Gastrocnemius medialis (tissue), 4 donors: ENCODE results near the gene TBK1. TPM values are rescaled to one million over a fixed set of nuclear protein-coding genes. Genes with fewer than 3 reads are reported as not detected.
"Not testable (repeated sequence)": the region's sequence is repeated elsewhere in the genome, so short reads cannot be mapped to it uniquely, and the experiment has no call there.

Experiments used
- ATAC-seq, 2 donors: fragments of 150-250 bp; one replicate each; pipeline ENCODE4 v1.9.1; 2016
- DNase-seq, 2 donors: peaks; one replicate each; pipeline ENCODE4 v3.0.0-alpha.2; 2019
- H3K27ac ChIP-seq, 4 donors: fragments of 200-600 bp; sonication (generic); 1 replicate in 1 of 4; 2 replicates in 3 of 4; pipeline ENCODE4 v1.5.1; 2016 to 2018; ENCODE audit warnings: mild to moderate bottlenecking in 2 of 4, moderate library complexity in 1 of 4
- H3K27me3 ChIP-seq, 3 donors: fragments of 200-600 bp; sonication (generic) in 2 of 3; 1 replicate in 1 of 3; 2 replicates in 2 of 3; pipeline versions ENCODE4 v1.5.1 to v1.6.0; 2016 to 2019; ENCODE audit warnings: mild to moderate bottlenecking in 1 of 3, moderate library complexity in 1 of 3
- H3K36me3 ChIP-seq, 2 donors: fragments of 200-600 bp; sonication (generic) in 1 of 2; one replicate each; pipeline ENCODE4 v1.5.1; 2017 to 2018
- H3K4me1 ChIP-seq, 2 donors: fragments of 200-600 bp; sonication (generic) in 1 of 2; one replicate each; pipeline ENCODE4 v1.5.1; 2016 to 2017; ENCODE audit warnings: mild to moderate bottlenecking in 2 of 2
- H3K4me3 ChIP-seq, 4 donors: fragments of 200-600 bp; sonication (generic) in 3 of 4; 1 replicate in 1 of 4; 2 replicates in 3 of 4; pipeline ENCODE4 v1.5.1; 2016 to 2019; ENCODE audit warnings: mild to moderate bottlenecking in 2 of 4
- H3K9me3 ChIP-seq, 3 donors: fragments of 200-600 bp; sonication (generic) in 2 of 3; 1 replicate in 1 of 3; 2 replicates in 2 of 3; pipeline ENCODE4 v1.5.1; 2016 to 2019
- CTCF ChIP-seq, 5 experiments: fragments of 450-650 bp in 3 of 5; fragments of 200-600 bp in 2 of 5; sonication (generic) in 2 of 5; IDR thresholded peaks in 4 of 5; conservative IDR thresholded peaks in 1 of 5; 1 replicate in 4 of 5; 2 replicates in 1 of 5; pipeline ENCODE4 v1.5.1; 2016 to 2019; ENCODE audit warnings: antibody characterized with exemption in 5 of 5, mild to moderate bottlenecking in 3 of 5, moderate library complexity in 3 of 5
- POLR2A ChIP-seq, 2 donors: fragments of 450-650 bp; IDR thresholded peaks; one replicate each; pipeline ENCODE4 v1.6.1; 2017; ENCODE audit warnings: antibody characterized with exemption in 2 of 2, mild to moderate bottlenecking in 2 of 2, moderate library complexity in 2 of 2
- in situ Hi-C, 4 donors: fragments of 200-750 bp; cut with MboI; loops; one replicate each; pipeline versions ENCODE4 v1.15.0 to v1.8.0; 2017; ENCODE audit warnings: low sequenced_read_pairs in 4 of 4
- intact Hi-C: fragments of 100-400 bp; cut with DNase I; formaldehyde crosslinking; loops from one replicate; pipeline ENCODE4 v1.15.1; 2023; ENCODE audit warnings: low total_unique reads
- total RNA-seq, 4 donors: library from RNA; depleted of rRNA; stranded (reverse); fragments of >200 nt; gene quantifications; one replicate each; pipeline versions ENCODE4 v1.1.0 to v1.2.3, GENCODE V29; 2016

Gene TBK1
- total RNA-seq, 4 donors from 2014 or later, result 20.1 to 40.8 (median 27.6) TPM

GRCh38 chr12:64518396-64518795, 66.5 kb downstream of the TBK1 start:
- Histone ChIP-seq H3K4me3 (no peak overlapping the region), H3K27me3 (no peaks in the 10 kb centered on the region), H3K27ac (no peak overlapping the region), H3K4me1 (no peaks in the 10 kb centered on the region), H3K36me3 (no peaks in the 10 kb centered on the region), H3K9me3 (no peaks in the 10 kb centered on the region)
- in situ Hi-C loops (no loop called here), intact Hi-C loops (no loop called here)
- no peak for TF ChIP-seq CTCF (IDR thresholded peaks at IDR 0.05 in 4 of 5, conservative IDR thresholded peaks at IDR 0.05 in 1 of 5)
- no peak for TF ChIP-seq POLR2A (IDR thresholded peaks at IDR 0.05)
- no peak for ATAC-seq
- no peak for DNase-seq

- no peaks in the 10 kb centered on the region for H3K36me3 ChIP-seq
- ATAC-seq (no peak), DNase-seq (no peak)
- no peaks in the 10 kb centered on the region for H3K4me1 ChIP-seq
- TF ChIP-seq CTCF (IDR thresholded peaks at IDR 0.05 in 4 of 5, conservative IDR thresholded peaks at IDR 0.05 in 1 of 5), result no peak
- TF ChIP-seq POLR2A (IDR thresholded peaks at IDR 0.05), result no peak
- in situ Hi-C loops (no loop called here), intact Hi-C loops (no loop called here)
- H3K27me3 ChIP-seq, result no peaks in the 10 kb centered on the region
- H3K27ac ChIP-seq, result no peak overlapping the region
- no peaks in the 10 kb centered on the region for H3K9me3 ChIP-seq
- H3K4me3 ChIP-seq, result no peak overlapping the region
These were observed 69.9 kb downstream of the TBK1 start for GRCh38 chr12:64521833-64522232.

GRCh38 chr12:64522316-64522715, 70.4 kb downstream of the TBK1 start:
- ATAC-seq, result no peak
- no peaks in the 10 kb centered on the region for H3K27me3 ChIP-seq
- no peaks in the 10 kb centered on the region for H3K36me3 ChIP-seq
- DNase-seq, result no peak
- intact Hi-C loops (no loop called here), in situ Hi-C loops (no loop called here)
- TF ChIP-seq CTCF (IDR thresholded peaks at IDR 0.05 in 4 of 5, conservative IDR thresholded peaks at IDR 0.05 in 1 of 5) (no peak), POLR2A (IDR thresholded peaks at IDR 0.05) (no peak)
- H3K9me3 ChIP-seq, result no peaks in the 10 kb centered on the region
- H3K4me1 ChIP-seq, result no peaks in the 10 kb centered on the region
- no peak overlapping the region for H3K27ac ChIP-seq
- H3K4me3 ChIP-seq, result no peak overlapping the region

- intact Hi-C loops (no loop called here), in situ Hi-C loops (no loop called here)
- H3K36me3 ChIP-seq, result no peaks in the 10 kb centered on the region
- H3K4me3 ChIP-seq, result no peak overlapping the region
- H3K27me3 ChIP-seq, result no peaks in the 10 kb centered on the region
- H3K9me3 ChIP-seq, result no peaks in the 10 kb centered on the region
- DNase-seq (no peak), ATAC-seq (no peak)
- H3K4me1 ChIP-seq, result no peaks in the 10 kb centered on the region
- no peak for TF ChIP-seq CTCF (IDR thresholded peaks at IDR 0.05 in 4 of 5, conservative IDR thresholded peaks at IDR 0.05 in 1 of 5)
- TF ChIP-seq POLR2A (IDR thresholded peaks at IDR 0.05), result no peak
- no peak overlapping the region for H3K27ac ChIP-seq
These were observed 70.9 kb downstream of the TBK1 start for GRCh38 chr12:64522807-64523206.

GRCh38 chr12:64523565-64524444, 71.9 kb downstream of the TBK1 start:
- H3K4me3 ChIP-seq, H3K36me3 ChIP-seq, DNase-seq, H3K4me1 ChIP-seq, ATAC-seq, in situ Hi-C loops, H3K9me3 ChIP-seq, intact Hi-C loops, H3K27me3 ChIP-seq, H3K27ac ChIP-seq: not testable (repeated sequence)
